GM11168 (cell line): ENCODE results near the gene RICTOR.

Experiments
- in situ Hi-C: fragments of 300-500 bp; cut with MboI; formaldehyde crosslinking; loops from one replicate; pipeline ENCODE4 v1.12.0; 2022; ENCODE audit warnings: low sequenced_read_pairs; ENCODE audit not compliant: unreplicated experiment

RICTOR gene

DNA sequence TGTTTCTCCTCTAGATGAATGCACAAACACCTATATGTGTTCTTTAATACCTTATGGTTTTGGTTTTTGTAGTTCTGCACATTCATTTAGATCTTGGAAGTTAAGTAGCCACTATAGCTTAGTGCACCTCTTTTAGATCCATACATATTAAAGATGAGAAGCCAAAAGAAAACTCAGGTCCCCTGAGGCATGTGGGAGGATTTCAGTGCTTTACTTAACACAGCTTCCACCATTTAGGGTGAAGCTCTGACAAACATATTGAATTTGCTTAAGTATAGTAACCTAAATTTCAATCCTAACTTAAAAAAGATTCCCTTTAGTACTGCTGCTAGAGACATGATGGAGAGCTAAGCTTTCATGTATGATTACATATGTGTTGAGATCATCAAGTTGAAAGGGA lies 25.6 kb upstream of the RICTOR start:
- in situ Hi-C loops = loop anchor here (5.0 kb wide), 1 partner anchor 88 kb away; no protein-coding TSS in a partner anchor

DNA sequence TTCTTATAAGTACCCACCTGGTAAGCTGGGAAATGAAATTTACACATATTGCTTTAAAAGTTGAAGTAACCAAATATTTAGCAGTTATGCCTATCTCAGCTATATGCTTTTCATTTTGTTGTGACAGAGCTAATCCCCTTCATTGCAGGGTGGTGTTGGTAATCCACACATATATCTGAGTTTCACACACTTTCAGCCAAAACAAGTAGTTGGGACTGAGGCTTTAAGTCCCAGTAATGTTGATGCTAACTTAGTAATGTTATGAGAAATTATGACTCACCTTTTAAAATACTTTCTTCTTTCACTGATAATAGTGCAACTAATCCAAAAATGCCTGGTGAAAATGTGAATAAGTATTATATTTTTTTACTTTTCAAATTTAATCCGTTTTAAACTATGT lies 19.2 kb upstream of the RICTOR start:
- in situ Hi-C loops = no loop called here

DNA sequence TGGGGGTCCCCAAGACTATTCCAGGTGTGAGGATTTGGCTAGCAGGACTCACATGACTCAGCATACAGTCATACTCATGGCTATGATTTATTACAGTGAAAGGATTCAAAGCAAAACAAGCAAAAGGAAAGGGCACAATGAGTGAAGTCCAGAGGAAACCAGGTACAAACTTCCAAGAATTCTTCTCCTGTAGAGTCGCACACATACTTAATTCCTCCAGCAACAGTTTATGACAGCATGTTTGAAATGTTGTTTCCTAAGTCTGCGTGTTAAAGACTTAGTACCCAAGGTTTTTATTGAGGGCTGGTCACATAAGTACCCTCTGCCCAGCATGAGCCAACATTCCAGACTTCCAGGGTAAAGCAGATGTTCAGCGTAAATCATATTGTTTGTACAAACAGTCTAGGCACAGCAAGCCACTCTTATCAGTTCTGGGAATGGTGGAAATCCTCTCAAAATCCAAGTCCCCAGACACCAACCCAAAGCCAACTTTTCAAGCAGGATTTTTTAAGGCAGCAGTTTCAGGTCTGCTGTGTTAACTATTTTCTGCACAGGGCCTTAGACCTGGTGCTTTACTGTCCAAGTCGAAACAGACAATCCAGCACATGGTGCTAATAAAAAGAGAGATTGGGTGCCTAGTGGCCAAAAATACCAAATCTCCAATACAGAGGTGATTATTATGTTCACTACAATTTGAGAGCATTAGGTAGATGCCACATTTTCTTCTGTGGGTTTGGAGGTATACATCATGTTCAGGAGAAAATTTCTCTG lies 18.6 kb upstream of the RICTOR start:
- in situ Hi-C loops = no loop called here

DNA sequence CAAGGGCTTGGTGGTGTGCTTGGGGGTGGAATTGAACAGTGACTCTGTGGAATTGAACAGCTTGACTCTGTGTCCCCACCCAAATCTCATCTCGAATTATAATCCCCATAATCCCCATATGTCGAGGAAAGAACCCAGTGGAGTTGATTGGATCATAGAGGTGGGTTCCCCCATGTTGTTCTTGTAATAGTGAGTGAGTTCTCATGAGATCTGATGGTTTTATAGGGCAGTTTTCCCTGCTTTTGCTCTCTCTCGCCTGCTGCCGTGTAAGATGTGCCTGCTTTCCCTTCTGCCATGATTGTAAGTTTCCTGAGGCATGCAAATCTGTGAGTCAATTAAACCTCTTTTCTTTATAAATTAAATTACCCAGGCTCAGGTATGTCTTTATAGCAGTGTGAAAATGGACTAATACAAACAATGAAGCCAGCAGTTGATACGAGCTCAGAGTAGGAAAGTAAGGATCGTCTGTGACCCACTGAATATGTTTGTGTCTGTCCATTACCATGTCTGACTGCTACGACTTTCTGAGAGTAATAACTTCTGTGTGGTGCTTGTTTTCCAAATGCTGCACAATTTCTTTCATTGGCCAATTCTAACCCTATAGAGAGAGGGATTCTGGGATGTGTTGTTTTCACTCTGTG lies 17.9 kb upstream of the RICTOR start:
- in situ Hi-C loops = no loop called here

DNA sequence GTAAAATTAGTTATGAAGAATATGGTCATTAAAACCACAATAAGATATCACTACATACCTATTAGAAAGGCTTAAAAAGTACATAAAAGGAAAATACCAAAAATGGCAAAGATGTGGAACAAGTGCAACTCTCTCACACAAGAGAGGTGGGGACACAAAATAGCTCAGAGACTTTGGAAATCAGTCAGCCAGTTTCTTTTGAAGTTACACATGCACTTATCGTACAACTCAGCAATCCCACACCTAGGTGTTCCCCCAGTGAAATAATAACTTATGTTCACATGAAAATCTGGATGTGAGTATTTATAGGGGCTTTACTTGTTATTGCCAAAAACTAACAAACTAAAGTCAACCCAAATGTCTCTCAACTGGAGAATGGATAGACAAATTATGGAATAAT lies 9.8 kb upstream of the RICTOR start:
- in situ Hi-C loops = no loop called here

DNA sequence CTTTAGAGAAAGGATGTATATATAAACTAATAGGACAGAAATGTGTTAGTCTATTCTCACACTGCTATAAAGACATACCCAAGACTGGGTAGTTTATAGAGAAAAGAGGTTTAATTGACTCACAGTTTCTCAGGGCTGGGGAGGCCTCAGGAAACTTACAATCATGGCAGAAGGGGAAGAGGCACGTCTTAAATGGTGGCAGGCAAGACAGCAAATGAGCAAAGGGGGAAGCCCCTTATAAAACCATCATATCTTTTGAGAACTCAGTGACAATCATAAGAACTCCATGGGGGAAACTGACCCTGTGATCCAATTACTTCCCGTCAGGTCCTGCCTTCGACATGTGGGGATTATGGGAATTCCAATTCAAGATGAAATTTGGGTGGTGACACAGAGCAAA lies 8.8 kb upstream of the RICTOR start:
- in situ Hi-C loops = no loop called here

DNA sequence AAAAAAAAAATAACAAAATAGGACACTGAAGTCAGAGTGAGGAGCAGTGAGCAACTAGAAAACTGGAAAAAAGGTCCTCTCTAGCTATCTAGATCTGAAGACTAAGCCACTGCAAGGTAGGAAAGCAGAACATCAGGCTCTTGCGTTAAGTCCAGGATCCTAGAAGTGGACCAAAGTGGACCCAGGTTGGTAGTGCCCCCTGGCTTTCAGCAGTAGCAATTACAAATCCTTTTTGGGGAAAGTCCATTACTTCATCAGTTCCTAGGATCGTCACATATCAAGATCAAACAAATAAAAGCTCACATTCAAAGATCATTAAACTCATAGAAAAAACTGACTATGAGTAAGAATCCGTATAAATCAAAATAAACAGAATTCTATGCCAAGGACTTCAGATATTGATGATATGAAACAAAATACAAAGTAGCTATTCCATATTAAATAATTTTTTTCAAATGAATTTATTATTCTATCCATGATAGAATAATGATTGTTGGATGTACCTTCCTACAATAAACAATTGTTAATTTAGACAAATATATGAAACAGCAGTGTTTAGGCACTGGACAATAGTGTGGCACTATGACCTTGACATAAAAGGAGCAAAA lies 6.5 kb upstream of the RICTOR start:
- in situ Hi-C loops = no loop called here

DNA sequence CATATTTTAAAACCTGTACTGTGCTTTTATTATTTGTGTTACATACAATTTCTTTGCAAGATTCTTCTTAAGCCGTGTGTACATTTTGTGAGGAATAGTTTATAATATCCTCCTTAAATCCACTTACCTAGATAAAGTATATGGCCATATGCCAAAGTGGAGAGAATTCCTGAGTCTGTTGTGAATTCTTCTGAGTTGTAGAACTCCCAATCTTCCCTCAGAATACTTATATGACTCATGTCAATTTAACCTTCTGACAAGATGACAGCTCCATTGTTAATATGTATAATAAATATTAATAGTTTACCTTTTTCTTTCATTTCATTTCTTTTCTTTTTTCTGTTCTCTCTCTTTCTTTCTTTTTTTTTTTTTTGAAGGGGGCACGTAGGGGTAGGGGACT lies 6.0 kb upstream of the RICTOR start:
- in situ Hi-C loops = no loop called here

DNA sequence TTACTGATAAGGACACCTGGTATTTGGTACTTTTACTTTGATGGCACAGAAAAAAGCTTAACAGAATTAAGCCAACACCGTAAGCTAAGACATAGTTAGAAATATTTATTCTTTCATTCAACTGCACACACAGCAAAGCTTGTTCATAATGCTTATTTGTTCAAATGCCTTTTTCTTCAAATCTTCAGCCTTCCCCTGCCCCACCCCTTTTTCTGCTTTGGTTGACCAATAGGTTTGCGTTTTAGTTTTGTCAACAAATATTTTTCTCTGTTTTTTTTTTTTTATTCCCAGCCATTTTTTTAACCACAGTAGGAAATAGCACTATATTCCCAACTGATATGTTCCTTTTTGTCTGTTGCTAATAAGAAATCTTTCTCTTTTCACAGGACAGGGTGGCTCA lies 4.9 kb upstream of the RICTOR start:
- in situ Hi-C loops = no loop called here

DNA sequence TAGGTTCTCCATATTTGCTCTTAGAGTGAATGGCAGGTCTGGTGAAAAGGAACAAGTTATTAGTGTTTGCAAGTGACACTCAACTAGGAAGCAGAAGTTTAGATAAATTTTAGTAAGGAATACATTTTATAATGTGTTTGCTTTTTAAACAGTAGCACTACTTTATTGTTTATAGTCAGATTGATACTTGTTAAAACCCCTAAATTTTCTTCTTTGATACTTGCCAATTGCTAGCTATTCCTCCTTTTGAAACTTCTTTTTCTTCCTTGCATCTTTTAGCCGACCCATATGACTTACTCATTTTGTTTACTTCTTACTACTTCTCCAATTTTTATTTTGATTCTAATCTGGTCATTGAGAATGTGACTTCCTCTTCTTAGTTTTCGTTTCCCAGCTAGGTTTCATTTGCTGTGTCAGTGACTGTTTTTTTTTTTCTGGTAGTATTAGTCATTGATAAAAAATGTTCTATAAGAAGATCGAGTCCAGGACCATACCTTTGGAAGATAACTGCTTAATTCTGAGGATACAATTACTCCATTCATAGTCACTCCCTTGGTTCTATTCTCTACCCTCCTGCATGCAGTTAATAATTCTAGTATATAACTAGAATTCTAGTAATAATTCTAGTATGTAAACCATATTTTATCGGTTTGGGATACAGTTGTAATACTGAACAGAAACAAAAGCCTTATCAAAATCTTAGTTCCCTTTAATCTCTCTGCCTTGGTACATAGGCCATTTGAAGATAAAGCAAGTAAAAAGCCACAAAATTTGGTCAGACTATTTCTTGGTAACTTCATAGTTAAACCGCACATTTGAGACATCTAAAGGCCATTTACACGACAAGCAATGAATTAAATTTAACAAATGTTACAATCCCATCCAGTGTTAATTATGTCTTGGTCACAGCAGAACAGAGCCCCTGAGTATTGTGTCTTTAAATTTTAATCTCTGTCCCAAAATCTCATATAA lies 2.8 kb upstream of the RICTOR start:
- in situ Hi-C loops = no loop called here

DNA sequence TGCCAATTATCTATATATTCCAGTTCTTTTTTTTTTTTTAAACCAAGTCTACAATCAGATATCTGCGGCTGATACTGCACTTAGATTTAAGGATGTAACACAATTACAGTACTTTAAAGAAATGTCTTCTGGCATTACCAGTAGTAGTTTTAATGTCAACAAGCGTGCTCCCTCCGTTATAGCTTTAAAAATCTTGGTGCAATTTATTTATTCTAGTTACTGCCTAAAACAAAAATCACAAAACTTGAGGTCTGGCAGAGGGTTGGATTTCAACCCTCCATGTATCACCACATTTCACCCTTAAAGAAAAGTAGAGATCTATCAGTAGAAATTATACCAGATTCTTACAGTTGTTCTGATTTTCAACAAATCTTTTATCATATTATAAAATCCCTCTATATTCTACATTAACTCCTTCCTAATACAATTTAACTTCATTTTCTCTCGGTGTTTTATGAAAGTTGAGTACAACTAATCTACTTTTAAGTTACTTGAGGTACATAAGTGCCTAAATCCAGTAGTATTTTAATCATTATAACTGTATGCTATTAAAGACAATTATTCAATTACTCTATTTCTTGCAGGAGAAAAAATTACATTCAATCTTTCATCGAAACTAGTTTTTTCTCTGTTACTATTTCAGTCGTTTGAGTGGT lies 2.0 kb upstream of the RICTOR start:
- in situ Hi-C loops = no loop called here

DNA sequence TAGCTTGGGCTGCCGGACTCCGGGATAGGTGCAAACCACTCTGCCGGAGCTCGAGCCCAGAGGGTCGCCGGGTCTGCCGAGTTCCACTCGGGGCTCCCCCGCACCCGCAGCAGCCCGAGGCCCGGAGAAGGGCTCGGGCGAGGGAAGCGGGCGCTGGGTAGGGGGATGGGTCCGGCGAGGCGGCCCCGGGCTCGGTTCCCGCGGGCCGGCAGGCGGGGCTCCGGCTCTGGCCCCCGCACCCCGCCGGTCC lies 507 bp downstream of the RICTOR start:
- in situ Hi-C loops = no loop called here

DNA sequence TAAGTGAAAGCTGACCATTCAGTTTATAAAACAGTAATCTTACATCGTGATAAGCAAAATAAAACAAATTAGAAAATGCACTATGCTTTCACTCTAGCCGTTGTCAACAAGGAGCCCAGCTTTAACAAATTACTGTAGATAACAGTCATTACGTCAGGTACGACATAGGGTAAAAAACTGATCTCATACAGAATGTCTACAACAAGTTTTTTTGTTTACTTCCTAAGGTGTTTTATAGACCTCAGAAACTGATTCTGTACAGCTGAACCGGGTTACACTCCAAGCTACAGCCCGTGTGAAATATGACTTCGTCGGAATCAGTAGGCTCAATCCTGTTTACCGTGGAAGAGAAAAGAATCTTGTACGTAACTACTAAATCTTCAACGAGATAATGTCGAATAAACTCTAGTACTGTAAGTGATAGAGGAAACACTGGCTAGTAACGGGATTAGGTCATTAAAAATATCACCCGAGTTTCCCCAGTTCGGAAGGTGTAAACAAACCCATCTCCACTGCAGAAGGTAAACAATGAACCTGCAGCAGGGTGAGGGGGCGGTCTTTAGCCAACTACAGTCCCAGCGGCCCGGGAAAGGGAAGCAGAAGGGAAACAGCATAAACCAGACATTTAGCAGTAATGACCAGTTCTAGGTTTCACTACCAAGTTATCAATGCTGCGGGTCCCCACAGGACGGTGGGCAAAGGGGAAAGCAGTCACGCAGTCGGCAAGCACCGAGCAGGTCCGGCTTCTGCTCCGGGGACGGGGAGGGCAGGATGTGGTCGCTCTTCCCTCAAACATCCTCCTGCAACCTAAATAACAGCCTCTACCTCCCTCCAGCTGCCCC lies 1.1 kb downstream of the RICTOR start:
- in situ Hi-C loops = no loop called here

DNA sequence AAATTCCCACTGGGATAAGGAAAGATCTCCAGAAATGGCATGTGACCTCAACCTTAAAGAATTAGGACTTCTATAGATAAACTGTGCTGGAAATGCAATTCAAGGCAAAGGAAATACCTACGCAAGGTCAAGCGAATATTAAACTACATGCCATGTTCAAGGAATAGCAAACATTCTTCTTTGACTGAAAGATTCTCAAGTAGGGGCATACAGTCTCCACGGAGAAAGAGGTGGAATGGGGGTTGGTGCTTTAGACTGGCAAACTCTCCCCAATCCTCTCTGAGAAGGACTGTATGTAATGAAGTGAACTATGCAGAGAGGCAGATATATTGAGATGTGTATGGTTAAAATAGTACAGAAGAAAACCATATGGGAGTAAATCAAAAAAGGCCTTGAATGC lies 6.1 kb downstream of the RICTOR start:
- in situ Hi-C loops = no loop called here

DNA sequence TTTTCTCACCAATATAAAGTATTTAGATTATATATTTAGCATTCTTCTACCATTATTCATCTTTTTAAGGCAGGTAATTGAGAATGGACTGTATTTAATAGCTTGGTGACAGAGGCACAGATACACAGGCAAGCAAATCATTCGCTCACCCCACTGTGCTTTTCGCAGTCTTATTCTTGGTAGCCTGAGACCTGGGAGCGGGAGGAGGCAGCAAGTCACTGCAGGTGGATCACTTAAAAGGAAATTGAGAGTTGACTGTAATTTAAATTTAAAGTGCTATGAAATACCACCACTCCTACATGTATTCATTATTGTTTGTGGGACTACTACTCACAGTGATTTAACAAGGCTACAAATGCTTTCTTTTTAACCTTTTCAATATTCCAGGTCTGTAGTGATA lies 9.7 kb downstream of the RICTOR start:
- in situ Hi-C loops = no loop called here

DNA sequence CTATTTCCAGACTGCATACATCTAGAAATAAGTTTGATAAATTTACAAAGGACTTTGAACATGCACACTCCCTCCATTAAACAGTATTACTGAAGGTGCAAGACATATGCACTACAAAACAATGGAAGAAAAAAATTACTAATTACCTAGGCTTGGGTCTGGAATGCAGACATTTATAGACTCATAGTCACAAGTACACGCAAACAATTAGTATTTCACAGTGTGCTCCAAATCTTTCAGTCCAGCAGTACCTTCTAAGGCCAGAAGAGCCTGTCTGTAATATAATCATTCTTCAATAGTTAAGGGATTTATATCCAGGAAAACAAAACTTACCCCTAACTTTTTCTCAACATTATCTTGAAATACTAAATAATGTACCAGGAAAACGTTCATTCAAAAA lies 11.2 kb downstream of the RICTOR start:
- in situ Hi-C loops = no loop called here

DNA sequence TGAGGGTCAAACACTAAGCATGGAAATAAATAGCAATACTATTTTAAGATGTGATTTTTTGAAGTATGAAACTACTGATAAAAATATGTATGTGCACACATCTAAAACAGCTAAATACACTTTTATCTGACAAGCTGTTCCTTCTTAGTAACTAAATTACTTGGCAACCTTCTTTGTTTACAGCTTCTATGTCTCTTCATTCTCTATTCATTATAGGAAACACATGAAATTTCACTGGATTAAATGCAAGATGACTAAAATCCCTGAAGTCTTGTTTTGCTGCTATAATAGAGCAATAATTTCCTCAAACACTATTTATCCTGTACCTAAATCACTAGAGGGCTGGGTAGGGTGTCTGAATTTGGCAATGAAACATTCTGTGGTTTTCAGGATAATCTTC lies 11.7 kb downstream of the RICTOR start:
- in situ Hi-C loops = no loop called here

DNA sequence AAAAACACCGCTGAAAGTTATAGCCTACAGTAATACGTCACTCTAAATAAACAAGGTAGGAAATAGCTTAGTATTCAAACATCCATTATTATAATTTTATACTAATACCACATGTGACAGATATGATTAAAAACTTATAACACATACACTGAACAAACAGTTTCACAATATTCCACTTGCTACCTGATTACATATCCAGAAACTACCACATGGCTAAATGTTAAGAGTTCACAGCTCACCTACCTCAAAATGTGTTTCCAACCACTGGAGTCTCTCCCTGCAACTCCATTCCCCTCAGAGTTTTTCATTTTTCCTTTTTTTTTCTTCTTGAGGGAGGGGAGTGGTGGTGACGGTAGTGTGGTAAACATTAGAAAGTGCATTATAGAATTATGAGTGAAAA lies 12.1 kb downstream of the RICTOR start:
- in situ Hi-C loops = no loop called here

DNA sequence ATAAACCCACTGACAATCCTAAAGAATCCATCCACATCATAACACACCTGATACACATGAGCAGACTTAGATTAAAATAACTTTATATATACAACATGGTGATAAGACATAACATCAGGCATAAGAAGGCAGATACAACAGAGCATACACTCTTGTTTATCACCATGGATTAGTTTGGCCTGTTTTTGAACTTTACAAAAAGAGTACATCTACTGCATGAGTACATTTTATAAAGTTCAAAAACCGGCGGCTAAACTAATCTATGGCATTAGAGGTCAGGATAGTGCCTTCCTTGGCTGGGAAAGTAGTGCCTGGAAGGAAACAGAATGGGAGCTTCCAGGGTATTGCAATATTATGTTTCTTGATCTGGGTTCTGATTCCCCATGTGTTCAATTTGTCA lies 15.1 kb downstream of the RICTOR start:
- in situ Hi-C loops = no loop called here
